Endothelial cell of umbilical vein (primary cell): ENCODE data around the gene SPTB. TPM values are rescaled to one million over a fixed set of nuclear protein-coding genes. Genes with fewer than 3 reads are reported as not detected.

ENCODE experiments used
- BruUV-seq: library from RNA; stranded (reverse); fragments of 400-500 nt; replicated peaks from 2 replicates; lab custom pipeline; 2021; lab: Mats Ljungman, UMichigan
- CTCF ChIA-PET: fragments of 300-600, 350-600 bp; sonication (Branson Sonifier 250); formaldehyde crosslinking; loops from one replicate; lab custom pipeline; 2021; ENCODE audit warnings: antibody characterized with exemption, inconsistent platforms; lab: Charles Lee
- POLR2A ChIA-PET: fragments of 300-600, 350-600 bp; sonication (Branson Sonifier 250); formaldehyde crosslinking; loops from one replicate; lab custom pipeline; 2021; ENCODE audit warnings: antibody characterized with exemption, inconsistent platforms; lab: Charles Lee
- DNase-seq: peaks from one replicate; pipeline ENCODE4 v3.0.0-alpha.2; 2011; ENCODE audit warnings: low read depth, low spot score
- FAIRE-seq: peaks from 2 replicates; lab custom pipeline; 2011; peaks lifted over from hg19 to GRCh38; lab: Jason Lieb, UNC
- H2AFZ ChIP-seq: 2 replicates; pipeline ENCODE4 v1.6.0; 2012; ENCODE audit warnings: low read depth, low read length, control low read depth, inconsistent platforms
- H3K27ac ChIP-seq: 2 replicates; pipeline ENCODE4 v1.5.1; 2011; ENCODE audit warnings: low read depth, mild to moderate bottlenecking, control low read depth, low read length, moderate library complexity; ENCODE audit not compliant: insufficient read depth
- H3K27me3 ChIP-seq, 2 experiments: 2 replicates each; pipeline versions ENCODE4 v1.6.0 to v1.6.1; 2011; ENCODE audit warnings: low read length in 2 of 2, mixed read lengths in 1 of 2; ENCODE audit not compliant: control insufficient read depth in 2 of 2, insufficient read depth in 2 of 2
- H3K36me3 ChIP-seq, 2 experiments: 2 replicates in 1 of 2; 3 replicates in 1 of 2; pipeline ENCODE4 v1.5.1; 2011; ENCODE audit warnings: low read length in 2 of 2, mild to moderate bottlenecking in 1 of 2, moderate library complexity in 1 of 2; ENCODE audit not compliant: control insufficient read depth in 2 of 2, insufficient read depth in 2 of 2; ENCODE audit errors: extremely low read depth in 1 of 2
- H3K4me1 ChIP-seq: 3 replicates; pipeline ENCODE4 v1.5.1; 2011; ENCODE audit warnings: mild to moderate bottlenecking, low read length; ENCODE audit not compliant: control insufficient read depth, insufficient read depth; ENCODE audit errors: extremely low read depth
- H3K4me2 ChIP-seq: 2 replicates; pipeline ENCODE4 v1.6.1; 2011; ENCODE audit warnings: low read length, control low read depth, mixed read lengths; ENCODE audit not compliant: insufficient read depth
- H3K4me3 ChIP-seq, 3 experiments: fragments of 200-600 bp in 1 of 3; sonication (generic), shearing (Covaris generic) in 1 of 3; replicated peaks in 1 of 3; 2 replicates each; pipeline ENCODE4 v1.5.1; 2011 to 2016; ENCODE audit warnings: control low read depth in 3 of 3, low read length in 3 of 3, mild to moderate bottlenecking in 2 of 3, inconsistent platforms in 1 of 3, low read depth in 1 of 3, moderate library complexity in 1 of 3; ENCODE audit not compliant: insufficient read depth in 1 of 3
- H3K79me2 ChIP-seq: 2 replicates; pipeline ENCODE4 v1.6.0; 2012; ENCODE audit warnings: low read length, inconsistent platforms; ENCODE audit not compliant: control insufficient read depth, insufficient read depth
- H3K9ac ChIP-seq: replicated peaks from 2 replicates; pipeline ENCODE3; 2011; ENCODE audit warnings: low read length, control low read depth; ENCODE audit not compliant: insufficient read depth; ENCODE audit errors: extremely low read depth
- H3K9me1 ChIP-seq: replicated peaks from 3 replicates; pipeline ENCODE4 v1.6.0; 2011; ENCODE audit warnings: mild to moderate bottlenecking, low read length; ENCODE audit not compliant: control insufficient read depth, insufficient read depth; ENCODE audit errors: extremely low read depth
- H3K9me3 ChIP-seq: replicated peaks from 2 replicates; pipeline ENCODE4 v1.5.1; 2012; ENCODE audit warnings: low read length, inconsistent platforms; ENCODE audit not compliant: control insufficient read depth, insufficient read depth
- H4K20me1 ChIP-seq: replicated peaks from 2 replicates; pipeline ENCODE3; 2011; ENCODE audit warnings: mild to moderate bottlenecking, low read length; ENCODE audit not compliant: control insufficient read depth, insufficient read depth; ENCODE audit errors: extremely low read depth
- EZH2 ChIP-seq: IDR thresholded peaks from 2 replicates; pipeline ENCODE4 v1.6.1; 2012; ENCODE audit warnings: borderline replicate concordance, low read depth, mild to moderate bottlenecking, moderate library complexity, low read length, inconsistent platforms; ENCODE audit not compliant: severe bottlenecking
- FOS ChIP-seq: IDR thresholded peaks from 2 replicates; pipeline ENCODE4 v1.6.1; 2011; ENCODE audit warnings: mild to moderate bottlenecking, low read length, moderate library complexity, borderline replicate concordance; ENCODE audit not compliant: insufficient read depth
- GATA2 ChIP-seq: IDR thresholded peaks from 2 replicates; pipeline ENCODE4 v1.7.0; 2011; ENCODE audit warnings: low read depth, mild to moderate bottlenecking, moderate library complexity, mixed read lengths, low read length; ENCODE audit not compliant: insufficient read length, insufficient read depth
- JUN ChIP-seq: IDR thresholded peaks from 2 replicates; pipeline ENCODE4 v1.6.1; 2011; ENCODE audit warnings: borderline replicate concordance, low read depth; ENCODE audit not compliant: insufficient read length, insufficient read depth
- MYC ChIP-seq: IDR thresholded peaks from one replicate; pipeline ENCODE4 v1.6.1; 2011; ENCODE audit warnings: mild to moderate bottlenecking, low read depth, low read length
- POLR2A ChIP-seq: IDR thresholded peaks from 2 replicates; pipeline ENCODE4 v1.6.1; 2012; ENCODE audit warnings: low read depth, mild to moderate bottlenecking, control low read depth, low read length
- POLR2AphosphoS5 ChIP-seq: IDR thresholded peaks from 2 replicates; pipeline ENCODE4 v1.6.1; 2012; ENCODE audit warnings: low read depth, mild to moderate bottlenecking, control low read depth, low read length, moderate library complexity; ENCODE audit not compliant: insufficient read depth
- dilution Hi-C: fragments of 300-500 bp; cut with MboI; formaldehyde crosslinking; loops from one replicate; pipeline ENCODE4 v1.15.0; 2019; ENCODE audit warnings: low sequenced_read_pairs; ENCODE audit not compliant: extremely low pct_ligation_motif_present
- intact Hi-C: fragments of 100-400 bp; cut with micrococcal nuclease; formaldehyde crosslinking; loops from one replicate; pipeline ENCODE4 v1.10.0; 2022
- polyA plus RNA-seq, 4 experiments: library from polyadenylated mRNA; depleted of rRNA in 3 of 4; stranded (reverse) in 3 of 4; unstranded in 1 of 4; fragments of >200 nt; gene quantifications; 2 replicates each; pipeline versions ENCODE4 v1.2.1 to v1.2.3, GENCODE V29; 2011 to 2012; ENCODE audit warnings: missing spikeins in 1 of 4
- total RNA-seq: library from RNA; stranded (reverse); gene quantifications from 2 replicates; pipeline ENCODE4 v1.2.3, GENCODE V29; 2021
- TF ChIP-seq, protein P1 (sequence below), 2 donors: IDR thresholded peaks; 1 replicate in 1 of 2; 2 replicates in 1 of 2; pipeline ENCODE4 v1.5.1; 2011; ENCODE audit warnings: low read length in 2 of 2, mild to moderate bottlenecking in 2 of 2, moderate library complexity in 2 of 2, control low read depth in 1 of 2, inconsistent platforms in 1 of 2, low read depth in 1 of 2; ENCODE audit not compliant: insufficient read depth in 1 of 2; ENCODE audit errors: extremely low read depth in 1 of 2
- TF ChIP-seq, protein P2 (sequence below): IDR thresholded peaks from 2 replicates; pipeline ENCODE4 v1.6.1; 2011; ENCODE audit not compliant: insufficient read depth, insufficient read length

Gene SPTB
- total and polyA plus RNA-seq, 2 donors (not counting 3 experiments of a cell fraction or from before 2014, with no cell fraction given), result 0.03 to 0.07 TPM

DNA sequence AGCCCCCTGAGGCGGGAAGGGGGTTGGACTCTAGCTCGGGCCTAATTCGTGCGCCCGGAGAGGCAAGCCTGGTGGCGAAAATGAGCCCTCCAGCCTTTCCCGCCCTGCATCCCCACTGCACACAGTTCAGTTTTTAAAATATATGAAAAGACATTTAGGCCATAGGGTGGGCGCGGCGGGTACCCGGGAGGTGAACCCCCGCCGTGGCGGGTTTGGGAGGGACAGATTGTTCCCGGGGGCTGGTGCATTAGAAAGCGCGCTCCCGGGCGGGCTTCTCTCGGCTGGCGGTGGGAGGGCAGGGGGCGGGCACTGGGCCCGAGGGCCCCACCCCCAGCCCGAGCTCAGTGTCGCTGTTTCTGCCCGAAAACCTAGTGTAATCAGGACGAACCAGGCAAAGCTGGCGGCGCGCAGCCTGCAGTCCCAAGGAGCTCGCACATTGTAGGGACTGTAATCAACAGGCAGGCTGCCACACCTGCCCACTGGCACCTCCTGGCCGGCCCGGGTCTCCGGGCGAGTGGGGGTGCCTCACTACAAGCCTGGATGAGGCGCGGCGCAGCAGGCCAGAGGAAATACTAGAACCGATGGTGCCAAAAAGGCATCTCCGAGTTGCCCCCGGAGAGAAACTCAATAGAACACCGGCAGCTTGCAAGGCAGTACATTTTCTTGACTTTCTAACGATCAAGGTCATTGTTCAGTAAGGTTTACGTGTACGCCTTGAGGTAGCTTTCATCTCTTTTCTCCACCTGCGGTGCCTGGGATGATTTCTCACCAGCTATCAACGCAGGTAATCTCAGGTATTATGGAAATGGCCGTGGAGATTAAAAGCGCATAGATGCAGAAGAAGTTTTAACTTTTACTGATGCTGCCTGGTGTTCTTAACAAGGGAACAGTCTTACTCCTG, 764 bp upstream of the SPTB start:
- Histone ChIP-seq H4K20me1 (no peaks in the 10 kb centered on the region), H3K9me1 (no peaks in the 10 kb centered on the region), H3K4me1 (peaks cover 2% of the 10 kb centered on the region), H2AFZ (peak overlapping the region; percentile 73), H3K27ac (no peak overlapping the region), H3K4me2 (peak overlapping the region; percentile 70), H3K79me2 (no peaks in the 10 kb centered on the region), H3K9ac (no peak overlapping the region), H3K27me3 (peaks cover 48 to 82% of the 10 kb centered on the region in 2 experiments), H3K36me3 (no peaks in the 10 kb centered on the region), H3K9me3 (no peaks in the 10 kb centered on the region), H3K4me3 (peak overlapping the region; percentile 34 to 40 (median 35))
- TF ChIP-seq, protein P1, sequence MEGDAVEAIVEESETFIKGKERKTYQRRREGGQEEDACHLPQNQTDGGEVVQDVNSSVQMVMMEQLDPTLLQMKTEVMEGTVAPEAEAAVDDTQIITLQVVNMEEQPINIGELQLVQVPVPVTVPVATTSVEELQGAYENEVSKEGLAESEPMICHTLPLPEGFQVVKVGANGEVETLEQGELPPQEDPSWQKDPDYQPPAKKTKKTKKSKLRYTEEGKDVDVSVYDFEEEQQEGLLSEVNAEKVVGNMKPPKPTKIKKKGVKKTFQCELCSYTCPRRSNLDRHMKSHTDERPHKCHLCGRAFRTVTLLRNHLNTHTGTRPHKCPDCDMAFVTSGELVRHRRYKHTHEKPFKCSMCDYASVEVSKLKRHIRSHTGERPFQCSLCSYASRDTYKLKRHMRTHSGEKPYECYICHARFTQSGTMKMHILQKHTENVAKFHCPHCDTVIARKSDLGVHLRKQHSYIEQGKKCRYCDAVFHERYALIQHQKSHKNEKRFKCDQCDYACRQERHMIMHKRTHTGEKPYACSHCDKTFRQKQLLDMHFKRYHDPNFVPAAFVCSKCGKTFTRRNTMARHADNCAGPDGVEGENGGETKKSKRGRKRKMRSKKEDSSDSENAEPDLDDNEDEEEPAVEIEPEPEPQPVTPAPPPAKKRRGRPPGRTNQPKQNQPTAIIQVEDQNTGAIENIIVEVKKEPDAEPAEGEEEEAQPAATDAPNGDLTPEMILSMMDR (IDR thresholded peaks at IDR 0.05; ENCODE audit: extremely low read depth in 1 of 2, insufficient read depth in 1 of 2, low read depth in 1 of 2, low read length in 2 of 2), result no peak
- TF ChIP-seq MYC (no peak), FOS (no peak), EZH2 (no peak), JUN (no peak), GATA2 (no peak), POLR2AphosphoS5 (no peak), POLR2A (no peak)
- TF ChIP-seq, protein P2, sequence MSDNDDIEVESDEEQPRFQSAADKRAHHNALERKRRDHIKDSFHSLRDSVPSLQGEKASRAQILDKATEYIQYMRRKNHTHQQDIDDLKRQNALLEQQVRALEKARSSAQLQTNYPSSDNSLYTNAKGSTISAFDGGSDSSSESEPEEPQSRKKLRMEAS, result no peak
- DNase-seq, result peak; percentile 8
- no TSS peak for BruUV-seq
- ChIA-PET POLR2A (no interaction called here), CTCF (interaction anchor here (1.8 to 7.4 kb wide), 3 partner anchors 10 to 57 kb away, joined by 6 to 84 read pairs (median 8); no protein-coding TSS in a partner anchor)
- peak; percentile 28 for FAIRE-seq
- dilution Hi-C loops, result no loop called here
- intact Hi-C loops, result no loop called here
